Activated T-cell treated with anti-CD3 and anti-CD28 coated beads, Interleukin-2, amount 50 U/mL, for 48 hours (primary cell): ENCODE measurements around the gene TPBG.
"Not testable (repeated sequence)": the region's sequence is repeated elsewhere in the genome, so short reads cannot be mapped to it uniquely, and the experiment has no call there.

Experiments used
- DNase-seq, 2 experiments: peaks; one replicate each; pipeline ENCODE4 v3.0.0-alpha.2; 2020

Gene TPBG

GRCh38 chr6:82376636-82377035 lies 13.0 kb downstream of the TPBG start:
- DNase-seq, result no peak

- no peak for DNase-seq
Observed at GRCh38 chr6:82380566-82381185, 17.1 kb downstream of the TPBG start.

- no peak for DNase-seq
Observed at GRCh38 chr6:82381278-82381677, 17.7 kb downstream of the TPBG start.

- no peak for DNase-seq
Observed at GRCh38 chr6:82385102-82385501, 21.5 kb downstream of the TPBG start.

- DNase-seq, result no peak
Observed at GRCh38 chr6:82385546-82385945, 21.9 kb downstream of the TPBG start.

DNA sequence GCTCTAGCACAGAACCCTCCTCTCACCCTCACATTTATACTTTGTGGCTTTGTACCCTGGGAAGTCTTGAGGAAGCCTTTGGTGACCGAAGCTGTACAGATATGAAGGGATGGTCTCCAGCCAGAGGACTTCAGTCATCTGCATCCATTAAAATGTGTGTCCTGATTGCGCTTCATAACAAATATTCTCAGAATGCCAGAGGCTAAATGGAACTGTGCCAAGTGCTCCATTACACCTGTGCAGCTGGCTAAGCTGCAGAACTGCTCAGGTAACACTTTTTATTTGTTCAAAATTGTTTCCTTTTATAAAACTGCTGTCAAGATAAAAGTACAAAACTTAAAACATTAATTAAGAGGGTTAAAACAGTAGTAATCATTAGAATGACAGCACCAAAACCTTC lies 22.3 kb downstream of the TPBG start:
- DNase-seq, result no peak

DNA sequence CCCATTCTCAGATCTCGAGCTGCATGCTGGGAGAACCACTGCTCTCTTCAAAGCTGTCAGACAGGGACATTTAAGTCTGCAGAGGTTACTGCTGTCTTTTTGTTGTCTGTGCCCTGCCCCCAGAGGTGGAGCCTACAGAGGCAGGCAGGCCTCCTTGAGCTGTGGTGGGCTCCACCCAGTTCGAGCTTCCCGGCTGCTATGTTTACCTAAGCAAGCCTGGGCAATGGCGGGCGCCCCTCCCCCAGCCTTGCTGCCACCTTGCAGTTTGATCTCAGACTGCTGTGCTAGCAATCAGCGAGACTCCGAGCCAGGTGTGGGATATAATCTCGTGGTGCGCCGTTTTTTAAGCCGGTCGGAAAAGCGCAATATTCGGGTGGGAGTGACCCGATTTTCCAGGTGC lies 31.2 kb downstream of the TPBG start:
- DNase-seq, result not testable (repeated sequence)

DNA sequence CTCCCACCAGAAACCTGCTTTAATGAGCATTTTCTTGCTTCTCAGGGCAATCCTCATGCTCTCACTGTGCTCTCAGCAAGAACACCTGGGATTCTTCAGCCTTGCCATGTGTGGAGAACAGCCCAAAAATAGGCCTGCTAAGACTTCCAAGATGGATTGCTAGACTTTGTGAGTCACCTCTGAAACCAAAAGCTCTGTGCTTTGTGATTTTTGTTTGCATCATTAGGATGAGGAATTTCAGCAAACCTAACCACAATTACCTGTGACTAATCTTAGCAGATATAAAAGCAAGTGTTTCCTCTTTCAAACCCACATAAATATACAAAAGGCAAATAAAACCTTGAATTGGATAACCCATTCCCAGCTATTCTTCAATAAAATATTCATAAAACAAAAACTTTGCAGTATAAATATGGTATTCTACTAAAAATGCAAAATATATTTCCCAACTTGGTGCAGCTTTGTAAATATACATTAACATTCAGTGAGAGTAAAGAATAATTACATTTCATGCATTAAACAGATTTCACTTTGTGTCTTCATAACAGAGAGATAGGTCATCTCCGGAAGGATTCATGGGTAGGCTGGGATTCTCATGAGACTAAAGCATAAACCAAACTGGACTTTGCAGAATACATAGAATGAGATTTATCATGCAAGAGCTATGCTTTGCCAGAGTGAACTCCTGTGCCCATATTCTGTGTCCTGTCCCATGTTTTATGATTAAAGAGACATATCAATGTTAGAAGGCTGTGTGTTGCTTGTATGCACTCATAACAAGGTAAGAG lies 33.5 kb downstream of the TPBG start:
- no peak for DNase-seq

DNA sequence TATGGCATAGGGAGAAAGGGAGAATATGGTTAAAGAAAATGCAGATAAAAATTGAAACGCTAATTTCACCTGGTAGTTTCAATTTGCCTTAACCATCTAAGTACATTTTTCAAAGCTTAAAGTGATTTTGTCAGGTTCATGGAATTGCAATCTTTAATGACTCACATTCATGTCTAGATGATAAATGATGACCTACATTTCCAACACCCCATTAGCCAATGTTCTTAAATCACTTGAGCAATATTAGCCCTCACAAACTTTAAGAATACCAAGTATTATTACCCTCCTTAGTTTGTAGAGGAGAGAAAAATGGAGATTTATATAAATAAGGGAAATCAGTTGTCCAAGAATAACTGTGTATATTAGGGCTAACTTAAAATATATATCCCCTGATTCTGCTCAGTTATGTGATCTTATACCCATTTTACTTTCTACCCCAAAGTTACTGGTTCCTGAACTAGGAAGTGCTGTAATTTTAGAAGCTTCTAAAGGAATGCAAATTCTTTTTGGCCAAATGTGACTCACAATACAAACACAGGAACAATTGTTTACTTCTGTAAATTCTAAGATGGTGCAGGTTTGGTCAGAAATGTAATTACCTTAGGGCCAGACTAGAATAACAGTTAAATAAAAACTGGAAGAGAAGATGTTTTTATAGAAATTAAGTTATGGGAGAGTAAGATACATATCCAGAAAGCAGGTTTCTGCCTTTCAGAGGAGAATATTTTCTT lies 34.5 kb downstream of the TPBG start:
- no peak for DNase-seq

DNA sequence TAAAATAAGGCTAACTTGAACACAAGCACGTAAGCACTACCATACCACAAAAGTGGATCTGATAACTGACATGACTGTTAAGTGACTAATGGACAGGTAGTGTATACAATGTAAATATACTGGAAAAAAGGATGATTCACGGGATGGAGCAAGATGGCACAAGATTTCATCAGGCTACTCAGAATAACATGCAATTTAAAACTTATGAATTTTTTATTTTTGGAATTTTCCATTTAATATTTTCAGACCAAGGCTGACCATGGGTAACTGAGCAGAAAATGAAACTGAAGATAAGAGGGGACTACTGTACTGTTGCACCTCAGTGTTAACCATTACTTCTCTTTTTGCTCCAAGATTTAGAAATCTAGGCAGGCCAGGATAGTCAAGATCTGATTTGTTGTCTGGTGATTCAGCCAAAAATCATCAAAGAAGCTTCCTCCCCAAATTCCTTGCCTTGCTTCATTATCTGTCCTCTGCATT lies 45.4 kb downstream of the TPBG start:
- no peak for DNase-seq

GRCh38 chr6:82410151-82410648 lies 46.6 kb downstream of the TPBG start:
- no peak for DNase-seq

DNA sequence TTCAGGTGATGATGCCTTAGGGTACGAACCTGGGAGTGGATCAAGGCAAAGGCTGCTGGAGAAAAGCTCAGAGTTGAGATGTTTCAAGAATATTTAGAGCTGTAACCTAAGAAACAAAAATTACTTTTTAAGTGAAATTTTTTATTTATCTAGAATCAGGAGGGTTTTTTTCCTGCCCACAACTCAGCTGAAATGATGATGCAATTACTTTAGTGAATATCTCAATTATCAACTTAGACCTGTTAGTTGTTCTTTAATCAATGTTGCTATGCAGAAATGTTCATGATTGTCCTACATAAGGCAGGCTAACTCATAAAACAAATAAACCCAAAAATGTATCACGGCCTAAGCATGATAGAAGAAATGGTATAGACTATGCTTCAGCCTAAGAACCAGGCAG lies 50.3 kb downstream of the TPBG start:
- DNase-seq, result no peak

- DNase-seq, result no peak
Observed at GRCh38 chr6:82415820-82416219, 52.2 kb downstream of the TPBG start.

DNA sequence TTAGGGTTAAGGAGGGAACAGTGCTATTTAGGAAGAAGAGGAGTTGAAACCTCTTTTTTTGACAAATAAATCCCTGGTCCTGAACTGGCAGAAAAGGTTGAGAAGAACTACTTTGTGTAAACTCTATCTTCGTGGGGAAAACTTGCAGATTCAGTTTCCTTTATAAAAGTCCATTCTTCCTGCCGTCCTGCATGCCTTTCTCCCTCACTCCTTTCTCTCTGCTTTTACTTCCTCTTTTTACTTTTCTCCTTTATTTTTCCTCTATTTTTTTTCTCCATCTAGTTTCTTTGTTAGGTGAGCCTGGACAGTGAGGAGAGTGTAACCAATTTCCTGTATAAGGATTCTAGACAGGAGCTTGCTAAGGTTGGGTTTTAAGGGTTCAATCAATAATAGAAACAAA lies 52.7 kb downstream of the TPBG start:
- DNase-seq, result no peak
